ENCODE data around the gene BRI3.
"Not testable (repeated sequence)": the region's sequence is repeated elsewhere in the genome, so short reads cannot be mapped to it uniquely, and the experiment has no call there.

Gene BRI3

GRCh38 chr7:98315994-98316527 lies 34.6 kb downstream of the BRI3 start:
- not testable (repeated sequence) for DNase-seq

- DNase-seq: no peak
Observed at GRCh38 chr7:98317366-98318040, 36.0 kb downstream of the BRI3 start.

DNA sequence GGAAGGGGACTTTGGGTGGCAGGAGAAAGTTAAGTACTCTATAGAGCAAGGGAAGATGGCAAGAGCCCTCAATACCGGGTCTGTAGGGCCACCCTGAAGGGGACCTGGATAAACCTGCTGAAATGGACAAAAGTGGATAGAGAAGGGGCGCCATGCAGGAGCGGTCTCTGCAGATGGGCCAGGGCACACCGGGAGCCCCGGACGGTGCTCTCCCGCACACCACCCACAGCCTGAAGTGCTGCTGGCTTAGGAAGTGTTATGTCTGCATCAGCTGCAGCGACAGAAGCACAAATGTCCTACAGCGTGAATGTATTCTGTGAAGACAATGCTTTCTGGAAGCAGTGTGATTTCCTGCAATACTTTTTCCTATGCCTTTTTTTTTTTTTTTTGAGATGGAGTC lies 37.7 kb downstream of the BRI3 start:
- DNase-seq: no peak

- no peak for DNase-seq
Observed at GRCh38 chr7:98321301-98321700, 39.8 kb downstream of the BRI3 start.

DNA sequence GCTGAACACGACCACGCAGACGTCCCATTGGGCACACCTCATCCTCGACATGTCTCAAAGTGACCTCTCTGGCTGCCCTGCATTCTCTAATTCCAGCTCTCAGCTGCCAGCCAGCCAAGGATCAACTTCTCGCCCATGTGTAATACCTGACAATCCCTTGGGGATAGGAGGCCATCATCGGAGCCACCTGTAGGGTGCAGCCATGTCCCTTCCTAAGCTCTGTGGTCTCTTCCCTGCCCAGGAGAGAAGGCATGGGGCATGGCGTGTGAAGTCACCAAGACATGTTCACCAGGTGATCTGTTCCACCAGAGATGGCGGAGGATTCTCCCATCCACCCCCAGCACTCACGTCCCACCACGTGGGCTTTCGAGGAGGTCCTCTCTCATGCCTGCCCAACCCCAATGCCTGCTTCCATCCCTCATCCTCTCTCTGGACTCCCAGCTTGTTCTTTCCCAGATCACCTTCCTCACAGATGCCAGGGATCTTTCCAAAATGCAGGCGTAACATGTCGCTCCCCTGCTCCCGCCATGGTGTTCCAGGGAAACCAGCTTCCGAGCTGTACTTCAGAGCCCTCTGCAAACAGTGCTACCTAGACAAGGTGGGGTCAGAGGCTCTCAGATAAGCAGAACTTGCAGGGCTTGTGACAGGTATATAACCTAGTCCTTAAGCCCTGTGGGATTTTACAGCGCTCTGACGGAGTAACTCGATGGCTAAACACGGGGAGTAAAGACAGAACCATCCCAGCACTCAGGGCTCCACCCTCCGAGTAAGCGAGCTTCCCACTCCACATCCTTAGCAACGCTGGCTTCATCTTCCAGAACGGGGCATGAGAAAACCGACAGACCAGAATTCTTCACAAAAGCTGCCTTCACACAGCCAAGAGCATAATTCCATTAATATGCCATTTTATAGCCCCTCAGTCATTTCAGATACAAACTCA lies 41.1 kb downstream of the BRI3 start:
- DNase-seq: no peak

DNA sequence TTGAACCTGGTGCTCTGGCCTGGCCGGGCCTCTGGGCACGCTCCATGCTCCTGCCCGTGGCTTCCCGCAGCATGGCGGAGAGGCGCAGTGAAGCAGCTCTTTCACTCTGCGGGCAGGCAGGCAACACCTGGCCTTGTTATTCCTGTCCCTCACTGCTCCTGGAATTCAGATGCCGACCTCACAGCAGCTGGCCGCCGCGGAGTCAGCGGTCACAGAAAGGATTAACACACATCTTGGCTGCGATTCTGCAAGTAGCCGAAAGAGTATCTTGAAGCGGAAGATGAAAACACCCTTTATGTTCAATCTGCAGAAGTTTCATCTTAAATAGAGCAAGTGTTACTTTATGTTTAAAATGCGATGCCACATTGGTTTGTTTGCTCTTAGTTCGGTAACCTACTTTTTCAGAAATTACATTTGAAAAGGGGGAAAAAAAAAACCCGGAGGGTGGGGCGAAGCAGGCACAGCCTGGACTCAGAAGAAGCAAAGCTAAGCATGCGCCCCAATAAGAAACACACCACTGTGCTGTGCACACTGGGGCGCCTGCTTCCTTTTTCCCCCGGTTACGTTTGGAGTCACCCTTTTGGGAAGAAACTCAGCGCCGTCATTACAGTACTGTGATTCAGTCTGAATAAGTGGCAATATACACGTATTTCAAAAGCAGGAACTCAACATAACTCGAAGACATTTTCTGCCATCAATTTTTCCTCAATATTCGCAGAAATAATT lies 42.3 kb downstream of the BRI3 start:
- DNase-seq: no peak

DNA sequence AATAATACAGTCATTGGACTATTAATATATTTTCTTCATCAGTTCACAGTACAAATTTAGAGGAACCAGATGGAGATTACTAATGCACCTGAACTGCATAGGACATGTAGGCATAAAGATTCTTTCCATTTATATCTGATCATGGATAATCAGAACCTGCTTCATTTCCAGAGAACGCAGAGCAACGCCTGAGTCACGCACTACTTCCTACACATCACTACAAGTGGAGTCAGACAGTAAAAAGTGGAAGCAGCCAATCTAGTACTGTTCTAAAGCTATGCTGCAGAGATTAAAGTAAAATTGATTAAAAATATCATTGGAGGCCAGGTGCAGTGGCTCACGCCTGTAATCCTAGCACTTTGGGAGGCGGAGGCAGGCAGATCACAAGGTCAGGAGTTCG lies 43.3 kb downstream of the BRI3 start:
- DNase-seq: no peak

DNA sequence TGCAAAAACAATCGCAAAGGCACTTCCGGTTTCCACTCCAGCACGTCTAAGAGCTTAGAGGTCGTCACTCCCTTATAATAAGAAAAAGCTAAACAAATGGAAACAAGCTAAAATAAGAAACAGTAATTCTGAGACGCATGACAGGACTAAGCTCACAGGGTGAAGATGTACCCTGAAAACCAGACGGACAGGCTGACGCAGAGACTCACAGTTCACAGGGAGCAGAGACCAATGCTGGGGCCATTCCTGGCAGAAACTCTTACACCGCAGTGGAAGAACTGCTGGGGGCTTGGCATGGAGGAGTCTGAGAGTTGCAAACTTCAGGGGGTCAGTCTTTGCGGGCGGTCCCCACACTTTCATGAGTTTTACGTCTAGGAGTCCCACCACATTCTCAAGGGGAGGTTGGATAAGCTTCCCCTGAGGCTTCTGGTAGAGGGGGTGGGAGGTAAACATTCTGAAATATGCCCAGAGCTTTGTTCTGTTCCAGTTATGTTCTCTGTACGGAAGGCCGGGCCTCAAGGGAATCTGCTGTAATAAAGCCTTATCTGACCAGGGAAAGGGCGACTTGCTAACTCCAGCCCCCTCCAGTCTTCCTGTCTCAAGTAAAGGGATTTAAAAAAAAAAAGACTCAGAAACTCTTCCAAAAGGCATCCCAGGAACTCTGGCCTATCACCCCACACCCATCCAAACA lies 47.8 kb downstream of the BRI3 start:
- DNase-seq: no peak

DNA sequence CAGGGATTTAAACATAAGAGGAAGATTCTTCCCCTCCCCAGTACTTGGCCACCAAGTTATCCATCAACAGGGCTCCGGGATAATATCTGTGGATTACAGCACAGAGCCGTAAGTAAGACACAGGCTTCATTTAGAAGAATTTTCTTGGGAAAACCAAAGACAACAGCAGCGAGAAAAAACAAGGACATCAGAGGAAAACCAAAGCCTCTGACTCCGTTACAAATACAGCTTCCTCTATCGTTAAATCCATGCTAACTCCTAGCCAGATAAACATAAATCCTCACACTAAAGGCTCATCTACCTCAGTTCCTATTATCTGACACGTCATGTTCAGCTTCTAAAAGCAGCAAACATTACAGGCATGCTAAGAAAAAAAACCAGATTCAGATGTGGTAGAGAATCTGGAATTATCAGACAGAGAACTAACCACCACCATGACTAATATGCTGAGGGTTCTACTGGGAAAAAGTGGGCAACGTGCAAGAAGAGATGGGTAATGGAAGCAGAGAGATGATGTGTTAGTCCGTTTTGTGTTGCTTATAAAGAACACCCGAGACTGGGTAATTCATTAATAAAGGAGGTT lies 48.4 kb downstream of the BRI3 start:
- no peak for DNase-seq

- no peak for DNase-seq
Observed at GRCh38 chr7:98330926-98331529, 49.5 kb downstream of the BRI3 start.

DNA sequence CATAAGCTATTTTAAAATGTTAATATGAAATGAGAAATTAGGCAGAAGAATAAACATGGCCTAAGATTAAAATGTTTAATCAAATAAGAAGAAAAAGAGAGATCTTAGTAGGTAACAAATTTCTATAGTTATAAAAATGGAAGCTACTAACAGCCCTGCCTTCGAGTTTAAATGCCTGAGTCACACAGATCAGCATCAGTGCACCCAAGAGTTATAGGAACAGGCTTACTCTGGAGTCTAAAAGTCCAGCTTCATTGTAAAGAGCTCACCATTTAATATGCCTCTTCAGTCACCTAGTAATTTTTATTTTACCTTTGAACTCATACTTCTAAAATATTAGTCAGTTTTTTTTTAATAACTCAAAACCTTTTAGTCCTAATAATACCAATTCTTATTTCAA lies 52.6 kb downstream of the BRI3 start:
- no peak for DNase-seq

- DNase-seq: no peak
Observed at GRCh38 chr7:98335411-98335977, 54.0 kb downstream of the BRI3 start.

- DNase-seq: no peak
Observed at GRCh38 chr7:98338441-98338840, 57.0 kb downstream of the BRI3 start.

DNA sequence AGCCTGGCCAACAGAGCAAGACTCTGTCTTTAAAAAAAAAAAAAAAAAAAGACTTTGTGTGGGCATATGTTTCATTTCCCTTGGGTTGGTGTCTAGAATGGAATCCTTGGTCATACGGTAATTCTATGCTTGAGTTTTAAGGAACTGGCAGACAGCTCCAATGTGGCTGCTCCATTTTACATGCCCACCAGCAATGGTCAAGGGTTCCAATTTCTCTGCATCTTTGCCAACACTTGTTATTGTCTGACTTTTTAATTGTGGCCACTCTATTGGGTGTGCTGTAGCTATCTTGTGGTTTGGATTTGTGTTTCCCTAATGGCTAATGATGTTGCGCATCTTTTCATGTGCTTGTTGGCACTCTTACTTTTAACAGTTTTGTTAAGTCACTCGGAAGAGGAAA lies 57.6 kb downstream of the BRI3 start:
- DNase-seq: no peak

DNA sequence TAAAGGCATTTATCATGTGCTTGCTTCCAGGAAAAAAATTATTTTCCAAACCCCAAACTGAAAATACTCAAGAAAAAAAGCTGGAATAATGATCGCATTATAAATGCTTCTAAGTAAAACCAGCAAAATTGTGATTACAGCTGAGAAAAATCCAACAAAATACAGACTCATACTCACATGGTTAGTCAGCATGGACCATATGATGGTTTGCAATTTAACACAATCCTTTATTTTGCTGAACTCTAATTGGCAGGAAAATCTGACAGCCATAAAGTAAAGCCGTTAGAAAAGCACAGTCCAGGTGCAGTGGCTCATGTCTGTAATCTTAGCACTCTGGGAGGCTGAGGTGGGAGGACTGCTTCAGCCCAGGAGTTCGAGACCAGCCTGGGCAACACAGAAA lies 59.6 kb downstream of the BRI3 start:
- no peak for DNase-seq
